HT-29 (cell line): ENCODE data around the gene SPINK6. TPM values are rescaled to one million over a fixed set of nuclear protein-coding genes. Genes with fewer than 3 reads are reported as not detected.

Source experiments
- DNase-seq: peaks from one replicate; pipeline ENCODE4 v3.0.0-alpha.2; 2015; ENCODE audit warnings: low spot score
- total RNA-seq: library from RNA; depleted of rRNA; stranded (reverse); fragments of >200 nt; shearing (Covaris generic); gene quantifications from 2 replicates; pipeline ENCODE4 v1.2.3, GENCODE V29; 2014; rRNA removed

Gene SPINK6, protein sequence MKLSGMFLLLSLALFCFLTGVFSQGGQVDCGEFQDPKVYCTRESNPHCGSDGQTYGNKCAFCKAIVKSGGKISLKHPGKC
- not detected in 2 replicates for total RNA-seq

DNA sequence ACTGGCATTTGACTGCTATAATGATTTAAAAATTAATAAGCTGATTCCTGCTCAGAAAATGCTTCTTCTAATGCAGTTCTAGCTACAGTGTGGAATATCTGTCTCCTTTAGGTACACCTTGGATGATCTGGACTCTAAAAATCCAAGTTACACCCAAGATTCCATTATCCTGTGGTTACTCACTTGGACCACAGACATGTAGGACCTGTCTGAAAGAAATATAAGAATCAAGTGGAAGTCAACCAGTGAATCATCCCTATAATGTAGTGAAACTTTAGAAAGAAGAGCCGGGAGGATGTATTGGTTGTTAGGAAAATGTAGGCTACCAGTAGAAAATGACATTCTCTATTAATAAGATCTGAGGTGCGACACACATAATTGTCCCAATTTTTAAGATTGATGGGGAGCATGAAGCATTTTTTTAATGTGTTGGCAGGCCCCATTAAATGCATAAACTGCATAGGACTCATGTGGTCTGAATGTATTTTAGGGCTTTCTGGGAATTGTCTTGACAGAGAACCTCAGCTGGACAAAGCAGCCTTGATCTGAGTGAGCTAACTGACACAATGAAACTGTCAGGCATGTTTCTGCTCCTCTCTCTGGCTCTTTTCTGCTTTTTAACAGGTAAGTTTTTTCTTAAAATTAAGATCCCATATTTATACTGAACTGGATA, at the start of gene SPINK6:
Gene SPINK6 (plus strand): TSS at position 512 of the 673 bp plus-strand sequence. CDS start 55 bp downstream, at position 567.
- no peak for DNase-seq

DNA sequence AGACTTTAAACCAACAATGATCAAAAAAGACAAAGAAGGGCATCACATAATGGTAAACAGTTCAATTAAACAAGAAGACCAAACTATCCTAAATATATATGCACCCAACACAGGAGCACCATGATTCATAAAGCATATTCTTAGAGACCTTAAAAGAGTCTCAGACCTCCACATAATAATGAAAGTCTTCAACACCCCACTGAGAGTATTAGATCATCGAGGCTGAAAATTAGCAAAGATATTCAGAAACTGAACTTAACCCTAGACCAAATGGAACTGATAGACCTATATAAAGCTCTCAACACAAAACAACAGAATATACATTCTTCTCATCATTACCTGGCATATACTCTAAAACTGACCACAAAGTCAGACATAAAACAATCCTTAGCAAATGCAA, 46.2 kb upstream of the SPINK6 start:
- DNase-seq: no peak

DNA sequence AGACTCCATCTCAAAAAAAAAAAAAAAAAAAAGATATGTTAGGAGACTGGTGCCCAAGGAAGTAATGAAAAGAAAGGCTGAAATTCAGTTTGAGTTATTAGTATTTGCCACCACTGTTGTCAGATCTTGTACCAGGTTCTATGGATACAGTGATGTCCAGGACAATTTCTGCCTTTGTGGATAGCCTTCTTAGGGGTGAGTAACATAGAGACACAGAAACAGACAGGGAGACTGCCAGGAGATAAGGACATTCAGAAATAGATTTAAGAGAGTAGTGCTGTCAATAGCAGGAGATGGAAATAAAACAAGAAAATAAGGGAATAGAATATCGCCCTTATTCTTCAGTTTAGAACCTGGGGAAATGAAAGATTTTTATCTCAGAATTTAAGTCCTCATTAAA, 40.8 kb upstream of the SPINK6 start:
- DNase-seq: no peak

DNA sequence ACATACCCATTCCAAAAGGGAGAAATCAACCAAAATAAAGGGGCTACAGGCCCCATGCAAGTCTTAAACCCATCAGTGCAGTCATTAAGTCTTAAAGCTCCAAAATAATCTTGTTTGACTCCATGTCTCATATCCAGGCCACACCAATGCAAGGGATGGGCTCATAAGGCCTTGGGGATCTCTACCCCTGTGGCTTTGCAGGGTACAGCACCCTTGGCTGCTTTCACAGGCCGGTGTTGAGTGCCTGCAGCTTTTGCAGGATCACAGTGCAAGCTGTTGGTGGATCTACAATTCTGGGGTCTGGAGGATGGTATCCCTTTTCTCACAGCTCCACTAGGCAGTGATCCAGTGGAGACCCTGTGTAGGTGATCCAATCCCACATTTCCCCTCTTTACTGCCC, 39.5 kb upstream of the SPINK6 start:
- DNase-seq: no peak

DNA sequence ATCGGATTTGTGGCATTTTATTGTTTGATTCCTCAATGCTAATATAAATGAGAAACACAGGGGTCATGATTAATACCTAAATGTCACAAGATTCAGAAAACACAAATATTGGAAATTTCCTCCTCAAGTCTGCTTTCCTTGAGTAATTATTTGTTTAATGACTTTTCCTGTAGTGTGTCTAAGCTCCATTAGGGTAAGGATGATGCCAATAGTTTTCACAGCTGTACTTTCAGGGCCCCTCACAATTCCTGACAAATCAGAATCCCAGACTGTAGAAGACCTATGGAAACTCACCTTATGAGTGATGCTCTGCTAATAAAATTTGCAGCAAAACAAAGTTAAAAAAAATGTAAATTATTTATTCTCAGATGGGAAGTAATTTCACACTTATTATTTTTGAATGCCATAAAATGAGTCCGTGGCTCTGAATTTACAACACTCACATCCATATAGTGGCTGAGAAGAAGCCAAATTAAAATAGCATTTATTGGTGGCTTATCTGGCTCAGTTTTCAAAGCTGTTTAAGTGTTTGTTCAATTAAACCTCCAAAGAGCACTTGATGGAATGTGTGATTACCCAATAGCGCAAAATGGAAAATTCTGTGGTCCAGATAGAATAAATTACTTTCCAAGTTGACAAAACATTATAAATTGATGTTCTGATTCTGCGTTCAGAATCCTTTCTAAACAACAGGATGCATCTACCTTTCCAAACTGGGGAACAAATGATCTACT, 36.1 kb upstream of the SPINK6 start:
- DNase-seq: no peak

DNA sequence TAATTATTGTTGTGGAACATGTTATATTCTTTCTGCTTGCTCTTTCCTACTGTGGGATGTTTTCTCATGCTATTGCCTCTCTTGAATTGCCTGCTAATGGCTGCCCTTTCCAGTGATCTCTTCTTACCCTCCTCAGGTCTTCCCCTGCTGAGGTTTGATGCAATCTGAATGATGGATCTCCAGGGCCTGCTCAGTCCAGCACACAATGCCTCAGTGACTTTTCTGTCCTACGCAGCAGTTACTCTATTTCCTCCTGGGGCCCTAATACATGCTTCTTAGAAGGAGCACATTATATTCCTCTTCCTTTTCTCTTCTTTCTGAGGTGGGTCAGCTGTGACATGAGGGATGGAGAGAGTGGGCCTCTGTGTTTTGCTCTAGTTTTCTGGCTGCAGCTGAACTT, 34.6 kb upstream of the SPINK6 start, which contains the start of gene SPINK14:
Gene SPINK14 (plus strand): TSS at position 301 of the 400 bp plus-strand sequence. CDS start 1,187 bp downstream, outside the sequence.
- DNase-seq: no peak

DNA sequence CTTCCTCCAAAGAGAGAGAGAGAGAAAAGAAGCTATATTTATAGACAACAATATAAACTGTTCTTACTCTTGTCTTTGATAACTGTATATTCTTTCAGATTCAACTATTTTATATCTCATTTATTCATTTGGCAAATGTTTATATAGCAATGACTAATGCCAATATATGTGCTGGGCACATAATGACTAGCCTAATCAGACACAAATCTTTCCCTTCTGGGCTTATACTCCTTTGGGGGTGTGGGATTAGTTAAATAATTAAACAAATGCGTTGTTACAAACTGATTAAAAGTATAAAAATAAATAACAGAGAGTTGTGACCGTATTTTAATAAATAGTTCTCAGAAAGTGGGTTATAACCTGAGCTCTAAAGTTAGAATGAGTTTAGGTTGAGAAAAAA, 30.5 kb upstream of the SPINK6 start:
- no peak for DNase-seq

DNA sequence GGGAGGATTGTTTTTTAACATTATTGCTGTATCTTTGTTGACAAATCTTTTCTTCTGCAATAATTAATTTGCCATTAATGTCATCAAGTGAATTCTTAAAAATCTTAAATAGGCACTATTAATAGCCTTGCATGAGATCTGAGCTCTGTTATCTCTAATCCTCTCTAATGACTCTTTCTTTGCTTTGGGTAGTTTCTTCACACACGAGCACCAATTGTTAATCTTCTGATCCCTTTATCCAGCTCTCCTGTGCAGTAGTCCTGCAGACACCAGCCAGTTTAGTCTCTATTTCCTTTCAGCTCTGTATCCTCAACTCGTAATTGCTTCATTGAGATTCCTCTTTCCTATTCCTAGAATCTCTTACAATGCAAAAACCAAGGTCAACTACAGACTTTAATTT, 26.4 kb upstream of the SPINK6 start:
- no peak for DNase-seq

DNA sequence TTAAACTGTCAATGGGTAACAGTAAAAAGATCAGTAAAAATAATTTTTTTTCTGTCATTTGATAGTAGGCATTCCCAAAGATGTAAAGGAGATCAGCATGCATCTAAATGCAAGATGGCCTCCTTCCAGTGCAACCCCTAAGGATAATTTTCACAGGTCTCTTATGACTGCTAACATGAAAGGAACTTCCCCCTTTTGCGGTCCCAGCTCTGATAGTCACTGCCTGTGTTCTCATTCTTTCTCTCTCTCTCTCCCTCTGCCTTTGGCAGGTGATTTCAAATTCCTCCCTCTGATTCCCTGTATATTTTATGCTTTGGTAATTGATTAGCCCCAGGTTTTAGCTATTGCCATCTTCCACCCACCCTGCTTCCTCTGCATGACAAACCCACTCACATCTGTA, 25.6 kb upstream of the SPINK6 start:
- DNase-seq: no peak

DNA sequence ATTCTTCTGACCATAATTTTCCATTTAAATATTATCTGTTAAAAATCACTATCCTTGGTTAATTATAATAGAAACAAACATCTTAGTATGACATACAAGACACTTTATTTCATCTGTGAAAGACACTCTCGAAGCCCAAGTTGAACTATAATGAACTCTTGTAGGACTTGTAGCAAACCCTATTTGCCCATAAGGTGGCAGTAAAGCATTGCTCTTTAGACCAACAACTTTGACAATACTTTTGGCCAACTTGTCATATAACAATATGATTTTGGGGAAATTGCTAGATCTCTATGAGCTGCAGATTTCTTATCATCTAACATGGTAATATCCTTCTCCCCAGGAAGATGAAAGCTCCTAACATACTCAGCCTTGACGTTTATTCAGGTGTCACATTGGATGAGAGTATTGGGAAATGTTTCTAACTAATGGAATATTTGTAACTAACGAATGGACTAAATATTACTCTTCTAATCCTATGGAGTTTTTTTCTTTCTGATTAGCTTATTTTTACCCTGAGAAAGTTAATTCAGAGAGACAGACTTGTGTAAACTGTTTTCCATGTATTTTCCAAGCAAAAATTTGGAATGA, 23.5 kb upstream of the SPINK6 start:
- peak; percentile 72 for DNase-seq

DNA sequence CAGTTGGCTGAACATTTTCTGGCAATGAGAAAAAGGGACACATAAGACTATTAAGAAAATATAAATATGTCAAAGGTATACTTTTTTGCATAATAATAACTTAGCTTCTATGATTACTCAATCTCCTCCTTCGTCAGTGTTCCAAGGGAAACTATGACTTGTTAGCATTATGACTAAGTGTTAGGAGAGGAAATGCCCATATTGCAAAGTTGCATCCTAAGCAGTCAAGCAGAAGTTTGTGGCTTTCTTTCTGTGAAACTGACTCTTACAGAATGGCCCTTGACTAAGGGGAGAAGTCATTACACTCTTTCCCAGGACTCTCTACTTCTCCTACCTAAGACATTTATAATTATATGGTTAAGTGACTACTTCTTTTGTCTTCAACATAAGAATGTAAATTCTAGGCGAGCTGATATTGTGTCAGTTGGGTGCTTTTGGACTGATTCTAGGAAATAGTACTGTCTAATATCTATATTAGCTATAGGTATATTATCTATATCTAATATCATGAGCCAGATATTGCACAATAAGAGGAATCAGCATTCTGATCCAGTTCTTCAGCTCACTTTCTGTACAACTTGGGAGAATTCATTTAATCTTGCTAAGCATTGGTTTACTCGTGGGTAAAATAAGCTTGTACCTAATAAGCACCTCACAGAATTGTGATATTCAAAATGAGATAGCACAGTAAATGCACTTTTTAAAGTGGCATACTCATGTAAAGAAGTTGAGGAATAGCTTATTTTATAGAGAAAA, 16.4 kb upstream of the SPINK6 start:
- no peak for DNase-seq

DNA sequence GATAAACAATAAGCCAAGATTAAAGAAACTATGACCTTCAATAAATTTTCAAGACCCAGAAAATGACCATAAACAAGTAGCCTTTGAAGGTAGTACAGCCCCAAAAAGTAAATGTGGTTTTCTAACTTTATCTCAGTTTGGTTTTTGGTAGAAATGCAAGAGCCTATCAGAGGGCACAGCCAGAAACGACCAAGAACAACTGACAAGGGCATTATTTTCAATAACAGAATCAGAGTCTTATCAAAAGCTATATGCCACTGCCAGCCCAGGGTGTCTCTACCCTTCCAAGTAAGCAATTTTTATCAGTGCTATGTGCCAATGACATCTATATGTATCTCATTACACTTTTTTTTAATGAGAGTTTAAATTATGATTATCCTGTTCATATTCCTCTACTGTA, 11.8 kb upstream of the SPINK6 start:
- DNase-seq: no peak

DNA sequence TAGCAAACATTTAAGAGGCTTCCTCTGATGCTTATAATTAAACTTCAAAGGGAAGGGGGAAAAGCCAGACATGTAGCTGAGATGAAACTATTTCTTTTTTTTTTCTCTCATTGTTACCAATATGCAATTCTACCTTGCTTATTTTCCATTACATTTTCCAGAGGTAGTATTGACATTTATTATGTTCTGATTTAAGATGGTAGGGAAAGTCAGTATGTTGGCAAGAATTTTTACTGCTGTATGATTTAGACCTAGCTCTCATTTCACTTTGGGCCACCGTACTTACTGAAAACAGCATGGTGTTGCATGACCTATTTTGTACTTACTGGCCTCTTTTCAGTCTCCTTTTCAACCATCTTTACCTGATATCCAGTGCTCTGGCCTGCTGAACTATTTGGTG, 9.6 kb upstream of the SPINK6 start:
- no peak for DNase-seq

DNA sequence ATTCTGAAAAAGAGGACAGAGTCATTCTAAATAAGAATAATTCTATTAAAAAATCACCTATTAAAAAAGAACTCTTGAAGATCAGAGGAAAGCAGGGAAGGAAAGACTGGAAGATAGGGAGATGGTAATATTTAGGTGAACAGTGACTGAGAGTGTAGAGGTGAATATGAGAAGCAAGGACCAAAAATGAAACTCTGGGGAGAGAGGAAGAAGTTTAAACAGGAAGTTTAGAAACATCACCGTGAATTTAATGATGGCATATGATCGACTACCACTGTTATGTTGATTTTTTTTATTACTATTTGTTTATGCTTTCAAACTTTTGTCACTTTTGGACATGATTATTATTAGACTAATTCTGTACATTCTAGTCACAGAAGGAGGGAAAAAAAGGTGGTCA, 1.7 kb upstream of the SPINK6 start:
- no peak for DNase-seq

DNA sequence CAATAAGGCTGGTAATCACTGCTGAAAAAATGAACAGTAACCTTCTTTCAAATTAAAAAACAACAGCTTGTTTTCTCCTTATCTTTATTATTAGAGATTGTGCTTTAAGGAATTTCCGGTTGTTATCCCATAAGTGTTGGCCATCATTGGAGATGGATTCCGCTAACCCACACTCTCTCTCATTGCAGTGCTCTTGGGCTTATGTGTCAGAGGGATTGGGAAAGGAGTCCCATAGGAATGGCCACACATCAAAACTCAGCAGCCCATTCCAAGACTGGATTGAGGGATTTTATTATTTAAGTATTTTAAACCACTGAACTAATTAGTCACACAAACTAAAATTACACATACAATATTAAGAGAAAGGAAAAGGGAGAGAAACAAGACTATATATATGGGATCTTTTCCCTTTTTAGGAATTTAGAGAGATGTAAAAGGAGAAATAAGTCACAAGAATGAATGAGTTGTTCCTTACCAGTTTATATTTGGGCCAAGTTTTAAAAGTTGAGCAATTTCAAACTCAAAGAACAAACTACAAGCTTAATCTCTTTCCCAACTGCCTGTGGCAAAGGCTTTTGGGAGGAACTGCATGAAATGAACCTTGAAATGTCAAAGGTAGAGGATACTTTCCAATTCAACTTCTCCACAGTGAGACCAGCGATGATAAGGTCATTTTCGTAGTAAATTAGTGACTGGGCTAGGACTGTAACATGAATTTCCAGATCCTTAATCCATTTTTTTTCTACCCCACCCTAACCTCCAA, 2.4 kb downstream of the SPINK6 start:
- no peak for DNase-seq

DNA sequence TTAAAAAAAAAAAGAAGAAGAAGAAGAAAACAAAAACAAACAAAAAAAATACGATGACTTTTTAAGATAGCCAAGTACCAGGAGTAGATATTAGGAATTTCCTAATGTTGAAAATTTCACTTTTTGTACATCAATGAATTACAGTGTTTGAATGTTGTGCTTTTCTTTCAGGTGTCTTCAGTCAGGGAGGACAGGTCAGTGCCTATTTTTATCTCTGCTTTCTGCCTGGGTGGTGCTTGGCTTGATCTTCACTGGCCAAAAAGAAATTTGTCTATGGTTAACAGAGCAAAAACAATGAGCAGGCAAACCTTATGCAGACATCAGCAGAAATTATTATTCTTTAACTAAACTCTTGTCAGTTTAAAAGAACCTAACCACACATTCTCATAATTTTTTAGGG, 3.0 kb downstream of the SPINK6 start:
- DNase-seq: no peak

DNA sequence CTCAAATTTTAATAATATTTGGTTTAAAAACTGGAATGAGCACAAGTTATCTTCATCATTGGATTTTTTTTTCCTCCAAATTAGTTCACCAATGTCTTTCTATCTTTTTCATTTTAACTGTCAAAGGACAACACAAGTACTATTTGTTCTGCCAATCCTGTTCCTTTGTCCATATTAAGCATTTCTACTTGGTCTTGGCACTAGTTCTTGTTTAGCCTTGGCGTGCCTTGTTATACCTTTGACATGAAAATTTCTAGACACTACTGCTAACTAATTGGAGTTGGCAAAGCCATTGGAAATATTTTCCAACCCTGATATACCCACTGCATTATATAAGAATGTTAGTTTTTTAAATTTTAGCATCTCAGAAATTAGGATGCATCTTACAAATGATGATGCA, 3.8 kb downstream of the SPINK6 start:
- DNase-seq: no peak

DNA sequence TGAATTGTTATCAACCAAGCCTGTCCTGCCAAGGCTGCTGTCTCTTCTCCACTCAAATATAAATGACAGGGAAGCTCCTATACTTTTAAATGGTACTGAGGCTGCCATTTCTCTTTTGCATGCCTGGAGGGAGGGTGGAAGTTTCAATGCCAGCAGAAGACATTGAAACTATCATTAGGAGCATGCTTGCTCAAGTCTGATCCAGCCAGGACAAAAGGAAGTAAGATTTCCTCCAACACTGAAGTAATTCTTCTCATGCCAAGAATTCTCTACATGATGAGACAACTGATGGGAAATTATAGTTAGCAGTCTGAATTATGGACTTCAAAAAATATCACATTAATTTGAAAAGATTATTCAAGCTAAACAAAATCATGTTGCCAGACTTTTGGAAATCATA, 5.4 kb downstream of the SPINK6 start:
- no peak for DNase-seq

DNA sequence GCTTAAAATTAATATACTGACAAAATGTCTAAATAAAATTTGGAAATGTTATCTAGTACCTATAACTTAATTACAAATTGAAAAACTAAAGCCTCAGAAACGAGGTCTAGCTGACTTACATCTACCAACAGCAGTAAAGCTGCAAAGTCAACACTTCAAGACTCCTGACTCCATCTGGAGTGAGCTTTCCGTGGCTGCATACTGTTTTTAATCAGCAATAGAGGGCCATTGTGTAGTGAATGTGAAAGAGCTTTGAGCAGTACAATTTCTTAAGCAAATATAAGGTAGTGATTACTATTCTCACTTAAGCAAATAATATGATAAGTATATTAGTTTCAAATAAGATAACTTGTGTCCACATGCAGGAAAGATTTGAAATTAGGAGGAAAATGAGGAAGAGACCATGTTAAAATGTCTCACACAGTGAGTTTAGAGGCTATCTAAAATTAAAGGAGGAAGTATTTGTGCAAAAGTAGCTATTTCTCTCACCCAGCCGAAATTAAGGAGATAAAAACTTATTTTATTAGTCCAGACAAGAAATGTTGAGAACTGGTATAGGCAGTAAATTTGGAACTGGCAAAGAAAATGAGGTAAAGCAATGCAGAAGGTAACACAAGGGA, 6.4 kb downstream of the SPINK6 start:
- no peak for DNase-seq

DNA sequence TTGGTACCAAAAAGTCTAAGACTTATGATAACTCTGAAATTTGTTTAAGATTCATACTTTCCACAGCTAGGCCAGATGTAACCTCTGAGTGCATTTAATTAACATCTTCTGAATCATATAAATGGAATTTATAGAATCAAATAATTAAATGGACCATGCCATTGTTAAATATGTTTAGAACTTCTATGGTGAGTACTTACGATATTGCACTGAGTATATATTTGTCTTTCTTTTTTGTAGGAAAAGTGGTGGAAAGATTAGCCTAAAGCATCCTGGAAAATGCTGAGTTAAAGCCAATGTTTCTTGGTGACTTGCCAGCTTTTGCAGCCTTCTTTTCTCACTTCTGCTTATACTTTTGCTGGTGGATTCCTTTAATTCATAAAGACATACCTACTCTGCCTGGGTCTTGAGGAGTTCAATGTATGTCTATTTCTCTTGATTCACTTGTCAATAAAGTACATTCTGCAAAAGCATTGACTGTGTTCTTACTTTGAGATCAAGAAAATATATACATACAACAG, 11.9 kb downstream of the SPINK6 start:
- no peak for DNase-seq
